TTC549 (cell line): ENCODE measurements around the gene PBLD.
A peak's percentile ranks its signal among the peaks of the same experiment; 100 is the strongest.

Experiments used
- FAIRE-seq: peaks from 2 replicates; lab custom pipeline; 2012; peaks lifted over from hg19 to GRCh38; lab: Jason Lieb, UNC

PBLD gene

DNA sequence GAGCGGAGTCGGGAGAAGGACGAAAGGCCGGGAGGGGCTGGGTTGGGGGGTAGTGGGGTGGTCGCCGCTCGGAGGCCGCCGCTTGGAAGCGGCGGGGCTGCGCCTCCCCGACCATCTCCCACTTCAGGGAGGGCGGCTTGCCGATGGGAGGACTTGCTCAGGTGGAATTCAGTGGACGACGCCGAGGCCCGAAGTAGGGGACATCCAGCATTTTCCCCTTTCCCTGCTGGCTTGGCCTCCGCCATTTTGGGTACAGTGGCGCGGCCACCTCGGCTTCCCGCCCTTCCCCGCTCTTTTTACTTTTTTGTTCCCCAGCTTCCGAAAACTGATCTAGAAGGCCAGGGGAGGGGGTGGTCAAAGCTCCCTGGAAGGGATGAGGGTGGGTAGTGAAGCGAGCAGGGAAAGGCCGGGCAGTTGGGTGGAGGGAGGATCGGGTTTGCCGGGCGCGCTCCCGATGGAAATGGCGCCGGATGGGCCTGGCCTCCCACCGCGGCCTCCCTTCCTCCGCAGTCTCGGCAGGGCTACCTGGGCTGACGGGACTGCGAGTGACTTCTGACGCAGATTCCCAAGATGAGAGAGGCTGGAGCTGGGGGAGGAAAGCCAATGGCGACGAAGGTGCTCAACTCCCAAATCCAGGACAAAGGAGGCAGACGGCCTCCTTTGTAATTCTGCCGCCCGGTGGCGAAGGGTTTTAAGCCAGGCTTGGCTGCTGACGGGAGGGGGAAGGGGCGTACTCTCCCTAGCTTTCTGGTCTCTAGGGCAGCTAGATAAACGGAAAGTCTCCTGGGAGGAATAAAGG lies at the start of gene PBLD:
PBLD (minus strand) TSS at position 670 of the 799 bp plus-strand sequence. CDS start 26,084 bp downstream, outside the sequence.
- no peak for FAIRE-seq

DNA sequence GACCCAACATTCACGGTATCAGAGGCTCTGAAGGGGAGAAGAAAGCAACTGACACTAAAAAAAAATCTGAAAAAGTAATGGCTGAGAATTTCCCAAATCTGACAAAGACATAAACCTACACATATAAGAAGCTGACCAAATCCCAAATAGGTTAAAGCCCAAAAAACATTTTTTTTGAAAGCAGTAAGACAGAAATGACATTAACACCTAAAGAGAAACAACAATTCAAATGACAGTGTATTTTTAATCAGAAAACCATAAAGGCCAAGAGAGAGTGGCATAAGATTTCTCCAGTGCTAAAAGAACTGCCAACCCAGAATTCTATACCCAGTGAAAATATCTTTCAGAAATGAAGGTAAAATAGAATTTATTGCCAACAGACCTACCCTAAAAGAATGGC lies 38.9 kb upstream of the PBLD start:
- FAIRE-seq, result no peak

DNA sequence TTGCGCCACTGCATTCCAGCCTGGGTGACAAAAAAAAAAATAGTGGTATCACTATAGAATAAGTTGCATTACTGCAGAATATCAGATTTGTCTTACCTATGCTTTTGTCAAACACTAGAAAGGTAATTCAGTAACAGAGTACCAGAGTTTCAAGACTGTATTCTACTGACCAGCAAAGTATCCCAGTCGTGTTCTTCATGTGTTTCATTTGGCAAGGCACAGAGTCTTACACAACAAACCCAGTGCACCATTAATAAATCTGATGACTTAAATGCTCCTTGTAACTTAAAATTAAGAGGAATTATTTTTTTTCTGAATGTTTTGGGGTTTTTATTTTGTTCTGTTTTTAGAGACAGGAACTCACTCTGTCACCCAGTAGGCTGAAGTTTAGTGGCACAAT lies 34.4 kb upstream of the PBLD start:
- FAIRE-seq, result no peak

DNA sequence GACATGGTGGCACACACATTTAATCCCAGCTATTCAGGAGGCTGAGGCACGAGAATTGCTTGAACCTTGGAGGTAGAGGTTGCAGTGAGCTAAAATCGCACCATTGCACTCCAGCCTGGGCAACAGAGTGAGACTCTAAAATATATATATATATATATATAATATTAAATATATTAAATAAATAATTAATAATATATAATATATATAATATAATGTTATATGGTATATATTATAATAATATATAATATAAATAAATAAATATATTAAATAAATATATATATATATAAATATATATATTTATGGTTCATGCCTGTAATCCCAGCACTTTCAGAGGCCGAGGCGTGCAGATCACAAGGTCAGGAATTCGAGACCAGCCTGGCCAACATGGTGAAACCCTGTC lies 33.9 kb upstream of the PBLD start:
- peak; percentile 46 for FAIRE-seq

DNA sequence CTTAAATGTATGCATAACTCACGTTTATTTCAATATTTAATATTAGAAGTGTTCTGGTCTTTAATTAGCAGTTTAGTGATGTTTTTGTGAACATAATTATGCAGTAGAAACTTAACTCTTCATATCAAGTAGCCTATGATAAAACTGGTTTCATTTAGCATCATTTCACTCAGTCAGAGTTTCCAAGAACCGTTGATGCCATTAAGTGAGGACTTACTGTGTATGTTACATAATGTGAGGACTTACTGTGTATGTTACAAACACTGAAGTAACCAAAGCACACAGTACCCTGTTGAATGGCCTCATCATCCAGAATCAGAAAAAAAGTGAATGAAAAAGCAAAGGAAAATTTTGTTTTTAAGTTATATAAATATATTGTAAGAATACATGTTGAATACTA lies 32.9 kb upstream of the PBLD start:
- FAIRE-seq, result no peak

DNA sequence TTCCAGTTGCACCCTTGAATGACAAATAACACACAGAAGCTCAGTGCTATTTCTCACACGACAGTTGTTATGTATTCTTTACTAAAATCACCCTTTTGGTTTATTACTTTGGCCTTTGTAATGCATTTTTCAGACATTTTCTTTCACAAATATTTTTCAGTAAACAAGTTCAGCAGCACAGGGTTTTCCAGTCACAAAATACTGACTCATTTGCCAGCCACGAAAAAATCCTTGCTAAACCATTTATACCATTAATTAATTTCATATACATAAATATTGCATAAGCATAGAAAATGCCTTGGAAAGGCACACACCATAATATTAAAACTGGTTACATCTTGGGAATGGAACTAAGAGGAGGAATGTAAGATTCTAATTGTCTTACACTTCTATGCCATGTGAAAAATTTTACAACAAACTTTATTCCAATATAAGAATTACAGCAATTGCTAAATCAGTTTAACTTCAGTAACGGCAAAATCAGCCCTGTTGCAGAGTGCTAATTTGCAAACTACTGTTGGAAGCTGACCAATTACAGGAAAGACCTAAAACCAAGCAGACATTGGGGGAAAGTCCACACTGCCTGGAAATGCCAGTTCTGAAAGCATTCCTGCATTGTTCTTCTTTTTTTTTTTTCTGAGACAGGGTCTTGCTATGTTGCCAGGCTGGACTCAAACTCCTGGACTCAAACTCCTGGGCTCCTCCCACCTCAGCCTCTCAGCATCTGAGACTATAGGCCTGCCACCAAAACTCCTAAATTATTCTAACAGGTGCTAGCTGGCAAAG lies 31.6 kb upstream of the PBLD start:
- no peak for FAIRE-seq

DNA sequence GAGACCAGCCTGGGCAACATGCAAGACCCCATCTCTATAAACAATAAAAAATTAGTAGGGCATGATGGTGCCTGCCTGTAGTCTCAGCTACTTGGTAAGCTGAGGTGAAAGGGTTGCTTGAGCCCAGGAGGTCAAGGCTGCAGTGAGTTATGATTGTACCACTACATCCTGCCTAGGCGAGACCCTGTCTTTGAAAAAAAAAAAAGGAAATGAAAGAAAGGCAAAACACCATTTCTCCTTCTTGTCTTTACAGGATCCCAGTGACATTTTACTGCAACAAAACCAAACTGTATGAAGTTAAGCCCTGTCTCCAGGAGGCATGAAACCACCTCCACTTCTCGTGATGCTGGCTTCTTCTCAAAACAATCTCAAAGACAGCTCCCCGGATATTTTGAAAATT lies 29.9 kb upstream of the PBLD start:
- no peak for FAIRE-seq

DNA sequence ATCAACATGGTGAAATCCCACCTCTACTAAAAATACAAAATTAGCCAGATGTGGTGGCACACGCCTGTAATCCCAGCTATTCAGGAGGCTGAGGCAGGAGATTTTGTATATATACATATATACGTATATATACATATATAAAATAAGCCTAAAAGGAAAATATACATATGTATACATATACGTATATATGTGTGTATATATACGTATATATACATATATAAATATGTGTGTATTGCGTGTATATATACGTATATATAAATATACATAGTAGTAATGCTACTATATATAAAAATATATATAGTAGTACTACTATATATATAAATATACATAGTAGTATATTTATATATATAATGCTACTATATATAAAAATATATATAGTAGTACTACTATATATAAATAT lies 26.5 kb upstream of the PBLD start:
- peak; percentile 81 for FAIRE-seq

DNA sequence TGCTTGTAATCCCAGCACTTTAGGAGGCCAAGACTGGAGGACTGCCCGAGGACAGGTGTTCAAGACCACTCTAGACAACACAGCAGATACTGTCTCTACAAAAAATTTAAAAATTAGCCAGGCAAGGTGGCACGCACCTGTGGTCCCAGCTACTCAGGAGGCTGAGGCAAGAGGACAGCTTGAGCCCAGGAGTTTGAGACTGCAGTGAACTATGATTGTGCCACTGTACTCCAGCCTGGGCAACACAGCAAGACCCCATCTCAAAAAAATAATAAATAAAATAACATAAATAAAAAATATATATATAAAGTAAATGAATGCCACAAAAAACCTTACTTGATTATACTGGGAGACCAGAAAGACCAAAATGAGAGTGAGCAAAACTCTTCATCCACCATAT lies 20.8 kb upstream of the PBLD start:
- FAIRE-seq, result no peak

DNA sequence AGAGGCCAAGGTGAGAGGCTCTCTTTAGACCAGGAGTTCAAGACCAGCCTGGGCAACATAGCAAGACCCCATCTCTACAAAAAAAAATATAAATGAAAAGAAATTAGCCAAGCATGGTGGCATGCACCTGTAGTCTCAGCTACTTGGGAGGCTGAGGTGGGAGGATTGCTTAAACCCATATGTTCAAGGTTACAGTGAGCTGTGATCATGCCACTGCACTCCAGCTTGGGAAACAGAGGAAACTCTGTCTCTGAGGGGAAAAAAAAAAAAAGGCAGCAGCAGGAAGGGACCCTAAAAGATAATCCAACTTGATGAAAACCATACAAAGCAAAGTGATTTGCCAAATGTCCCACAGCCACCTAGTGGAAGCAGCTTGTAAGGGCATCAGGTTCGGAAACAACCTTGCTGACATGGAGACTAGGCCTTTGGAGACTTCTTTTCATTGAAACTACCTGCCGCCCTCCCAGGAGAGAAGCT lies 15.6 kb upstream of the PBLD start:
- no peak for FAIRE-seq

DNA sequence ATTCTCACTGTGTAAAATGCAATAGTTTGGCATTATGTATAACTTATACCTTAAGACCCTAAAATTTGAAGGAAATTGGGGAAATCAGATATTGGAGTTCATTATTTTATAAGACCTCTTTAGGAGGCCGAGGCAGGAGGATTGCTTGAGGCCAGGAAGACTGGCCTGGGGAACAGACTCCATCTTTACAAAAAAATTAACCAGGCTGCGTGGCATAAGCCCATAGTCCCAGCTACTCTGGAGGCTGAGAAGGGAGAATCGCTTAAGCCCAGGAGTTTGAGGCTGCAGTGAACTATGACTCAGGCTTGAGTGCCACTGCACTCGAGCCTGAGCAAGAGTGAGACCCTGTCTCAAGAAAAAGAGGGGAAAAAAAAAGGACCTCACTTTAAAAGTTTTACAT lies 14.0 kb upstream of the PBLD start:
- no peak for FAIRE-seq

DNA sequence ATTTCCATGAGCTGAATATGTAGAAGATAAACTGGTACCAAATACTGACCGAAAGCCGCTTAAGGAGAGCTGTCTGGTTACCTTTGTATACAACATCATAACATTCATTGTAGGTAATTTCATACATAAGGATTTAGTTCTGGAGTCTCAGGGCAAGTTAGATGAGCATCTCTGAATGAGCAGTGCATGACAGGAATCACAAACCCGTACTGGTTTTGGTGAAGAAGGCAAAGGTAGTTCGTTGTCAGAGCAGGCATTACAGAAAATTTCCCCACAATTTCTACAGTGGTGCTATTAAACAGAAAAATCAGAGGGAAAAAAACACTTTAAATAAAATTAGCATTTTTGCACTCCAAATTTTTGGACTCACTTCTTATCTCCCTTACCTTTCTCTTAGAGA lies 12.9 kb upstream of the PBLD start:
- FAIRE-seq, result no peak

DNA sequence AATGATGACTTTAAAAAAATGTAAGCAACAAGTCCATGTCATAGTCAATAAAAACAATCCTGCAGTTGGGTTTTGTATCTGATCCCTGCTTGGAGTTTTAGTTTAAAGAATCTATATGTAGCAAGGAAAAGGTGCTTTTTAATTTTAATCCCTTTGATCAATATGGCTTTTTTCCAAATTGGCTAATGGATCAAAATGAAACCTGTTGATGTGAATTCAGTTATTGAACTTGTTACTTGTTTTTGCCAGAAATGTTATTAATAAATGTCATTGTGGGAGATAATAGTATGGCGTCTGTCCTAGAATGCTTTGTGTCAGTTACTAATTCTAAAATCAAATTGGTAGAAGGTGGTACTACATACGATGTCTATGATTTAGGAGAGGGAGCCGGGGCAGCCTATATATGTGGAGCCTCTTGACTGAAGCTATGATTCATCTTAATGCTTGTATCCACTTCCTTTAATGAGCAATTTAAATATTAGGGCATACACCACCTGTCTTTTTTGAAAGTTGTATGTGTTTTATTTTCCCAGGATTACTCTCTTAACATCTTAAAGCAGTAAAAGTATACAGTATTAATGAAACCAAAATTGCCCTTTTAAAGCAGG lies 10.3 kb upstream of the PBLD start:
- FAIRE-seq, result no peak

DNA sequence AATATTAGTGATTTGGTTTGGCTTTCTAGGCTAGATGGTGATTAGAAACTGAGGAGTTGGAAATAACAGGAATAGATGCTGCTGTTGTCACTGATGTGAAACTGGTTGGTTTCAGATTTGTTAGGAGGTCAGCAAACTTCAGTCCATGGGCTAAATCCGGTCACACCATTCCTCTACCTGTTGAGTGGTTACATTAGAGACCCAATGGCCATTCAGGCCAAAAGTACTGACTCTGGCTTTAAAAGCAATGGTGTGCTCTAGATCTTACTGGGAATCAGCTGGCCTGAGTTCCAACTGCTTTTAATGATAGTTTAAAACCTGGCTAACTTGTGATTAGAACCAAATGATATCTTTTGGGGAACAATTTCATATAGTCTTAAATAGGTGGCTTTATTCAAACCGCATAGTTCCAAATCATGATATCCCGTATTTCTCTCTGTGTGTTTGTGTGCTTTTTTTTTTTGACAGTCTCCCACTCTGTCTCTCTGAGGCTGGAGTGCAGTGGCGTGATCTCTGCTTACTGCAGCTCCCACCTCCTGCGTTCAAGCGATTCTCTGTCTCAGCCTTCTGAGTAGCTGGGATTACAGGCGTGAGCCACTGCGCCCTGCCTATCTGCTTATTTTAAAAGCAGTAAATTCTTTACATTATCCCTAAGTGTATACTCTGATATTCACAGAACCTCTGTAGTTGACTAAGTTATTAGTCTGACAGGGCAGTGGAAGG lies 7.8 kb upstream of the PBLD start:
- FAIRE-seq, result no peak

DNA sequence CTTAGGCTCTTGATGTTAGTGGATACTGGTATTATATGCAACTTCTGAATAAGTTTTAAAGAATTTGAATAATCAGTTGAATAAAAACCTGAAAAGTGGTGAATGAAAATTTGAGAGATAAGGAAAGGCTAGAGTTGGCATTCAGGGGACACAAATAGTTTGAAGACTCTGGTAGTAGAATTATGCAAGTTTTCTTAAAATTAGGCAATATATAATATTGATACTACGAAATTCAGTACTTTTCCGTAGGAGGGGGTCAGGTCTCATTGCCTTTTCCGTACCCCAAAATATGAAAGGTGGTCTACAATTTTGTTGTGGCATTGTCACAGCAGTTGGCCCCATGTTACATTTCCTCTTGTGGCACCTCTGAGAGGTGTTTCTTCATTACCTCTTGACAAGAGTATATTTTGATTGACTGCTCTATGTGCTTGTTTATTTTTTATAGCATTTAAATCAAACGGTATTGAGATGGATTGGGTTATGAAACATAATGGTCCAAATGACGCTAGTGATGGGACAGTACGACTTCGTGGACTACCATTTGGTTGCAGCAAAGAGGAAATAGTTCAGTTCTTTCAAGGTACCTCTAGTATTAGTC lies 4.1 kb upstream of the PBLD start:
- no peak for FAIRE-seq

DNA sequence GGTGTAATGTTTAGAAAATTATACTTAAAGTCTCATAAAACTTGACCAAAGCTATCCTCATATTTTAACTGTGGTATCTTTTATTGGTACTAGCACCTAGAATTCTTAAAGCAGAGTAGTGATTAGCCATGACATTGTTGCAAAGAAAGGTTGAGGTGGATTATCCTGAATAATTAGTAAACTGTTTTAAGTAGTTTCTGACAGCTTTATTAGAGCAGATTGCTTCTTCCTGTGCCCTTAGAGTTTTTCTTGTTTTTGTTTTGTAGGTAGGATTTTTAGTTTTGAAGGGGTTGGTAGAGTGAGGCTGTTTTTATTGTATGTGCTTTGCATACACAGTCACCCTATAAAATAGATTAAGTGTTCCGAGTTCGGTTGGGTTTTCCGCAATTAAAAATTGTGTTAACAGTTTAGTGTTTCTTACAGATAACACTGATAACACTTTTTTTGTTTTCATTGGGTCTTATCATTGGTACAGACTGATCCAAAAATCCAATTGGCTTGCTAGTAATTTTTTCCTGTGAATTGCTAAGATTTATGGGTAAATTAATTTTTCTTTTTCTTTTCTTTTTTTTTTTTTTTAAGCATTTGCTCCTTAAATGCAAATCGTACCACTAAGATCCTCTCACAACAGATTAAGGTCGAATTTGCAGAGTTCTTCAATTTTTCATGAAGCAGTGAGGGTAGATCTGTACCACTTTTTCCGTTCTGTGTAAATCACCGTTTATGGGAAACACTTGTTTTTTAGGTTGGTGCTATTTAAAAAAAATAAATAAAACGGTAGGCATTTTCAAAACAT lies 2.1 kb upstream of the PBLD start:
- no peak for FAIRE-seq

DNA sequence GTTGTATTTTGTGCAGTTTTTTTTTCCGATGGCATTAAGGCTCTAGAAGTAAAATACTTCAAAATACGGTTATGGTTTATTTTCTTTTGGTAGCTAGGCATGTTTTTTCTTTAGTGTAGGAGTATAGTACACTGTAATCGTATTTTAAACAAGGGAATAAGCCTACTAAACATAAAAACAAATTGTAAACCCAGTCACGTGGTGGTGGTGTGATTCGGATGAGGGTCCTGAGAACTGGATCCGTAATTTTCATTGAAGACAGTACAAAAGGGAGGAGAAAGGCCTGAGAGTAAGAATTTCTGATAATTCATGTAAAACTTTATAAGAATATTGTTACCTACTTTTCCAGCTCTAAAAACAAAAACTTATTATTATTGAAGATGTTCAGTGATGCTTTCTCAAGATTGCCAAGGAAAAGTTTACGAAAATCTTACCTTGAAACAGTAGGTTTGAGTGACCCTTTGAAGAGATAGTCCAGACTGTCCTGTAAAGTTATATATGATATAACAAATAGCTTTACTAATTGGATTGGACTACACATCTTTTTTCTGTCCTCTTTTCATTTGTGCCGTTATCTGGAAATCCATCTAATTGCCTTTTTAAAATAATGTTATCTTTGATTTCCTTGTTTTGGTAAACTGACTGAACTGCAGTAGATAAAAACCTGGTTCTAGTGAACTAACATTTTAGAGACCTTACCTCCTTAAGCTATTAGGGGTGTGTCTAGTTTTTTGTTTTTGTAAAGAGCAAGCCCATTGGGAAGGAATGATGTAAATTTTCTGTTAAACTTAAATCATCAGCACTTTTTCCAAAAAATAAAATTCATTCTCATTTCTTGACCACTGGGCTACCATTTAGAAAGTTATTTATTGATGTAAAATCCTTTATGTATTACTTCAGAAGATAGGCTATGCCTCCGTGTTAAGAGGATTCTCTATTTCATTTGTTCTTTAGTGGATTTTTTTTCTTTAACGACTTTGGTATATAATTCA lies 1.0 kb upstream of the PBLD start:
- FAIRE-seq, result no peak

DNA sequence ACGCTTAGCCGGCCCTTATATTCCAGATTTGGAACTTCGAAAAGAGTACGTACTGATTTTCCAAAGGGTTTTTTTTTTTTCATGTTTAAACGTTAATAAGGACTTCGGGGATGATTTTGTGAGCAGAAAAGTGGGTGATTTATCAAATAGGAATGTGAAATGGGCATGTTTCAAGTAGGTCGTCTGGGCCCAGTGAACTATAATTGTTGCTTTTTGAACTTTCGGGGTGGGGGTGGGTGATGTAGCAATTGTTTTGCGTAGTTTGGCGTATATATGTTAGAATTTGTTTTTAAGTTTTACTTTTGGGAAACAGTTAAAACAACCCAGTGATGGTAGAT lies 299 bp upstream of the PBLD start:
- no peak for FAIRE-seq

DNA sequence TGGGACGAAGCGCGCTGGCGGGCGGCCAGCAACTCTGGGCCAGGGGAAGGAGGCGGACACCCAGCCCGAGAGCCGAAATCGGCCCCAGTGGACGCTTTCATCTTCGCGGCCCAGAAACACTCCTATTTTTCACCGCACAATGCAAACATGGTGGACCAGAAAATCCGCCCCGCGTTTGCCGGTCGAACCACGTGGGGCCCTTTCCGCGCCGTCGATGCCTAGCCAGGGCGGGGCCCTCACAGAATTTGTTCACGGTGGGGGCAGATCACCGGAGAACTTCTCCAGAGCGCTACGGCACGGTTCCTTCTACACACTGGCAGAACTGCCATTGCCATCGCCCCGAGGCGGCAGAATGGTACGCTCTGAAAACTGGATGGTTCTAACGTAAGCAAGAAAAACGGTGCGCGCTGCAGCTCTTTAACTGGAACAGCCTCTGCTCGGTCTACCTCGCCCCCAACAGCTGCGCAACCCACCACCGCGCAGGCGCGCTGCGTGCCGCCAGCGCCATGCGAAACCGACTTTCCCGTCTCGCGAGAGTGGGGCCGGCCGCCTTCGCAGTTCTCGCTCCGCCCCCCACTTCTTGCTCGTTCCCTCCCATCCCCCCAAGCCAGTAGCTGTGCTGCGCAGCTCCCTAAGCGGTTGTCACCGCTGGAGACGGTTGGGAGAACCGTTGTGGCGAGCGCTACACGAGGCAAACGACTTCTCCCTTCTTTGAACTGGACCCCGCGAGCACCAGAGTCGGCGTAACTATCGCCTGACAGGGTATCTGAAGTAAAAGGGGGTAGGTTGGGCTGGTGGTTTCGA lies 1.1 kb downstream of the PBLD start, which contains the start of gene HNRNPH3:
HNRNPH3 (plus strand) TSS at position 610 of the 804 bp plus-strand sequence. CDS start 5,158 bp downstream, outside the sequence.
- no peak for FAIRE-seq
